GM19193 (cell line): Measurements from ENCODE around the gene HIP1R.

ENCODE experiments used
- POLR2A ChIP-seq: IDR thresholded peaks from 4 replicates; pipeline ENCODE4 v1.6.1; 2011; ENCODE audit not compliant: insufficient read depth, insufficient read length; ENCODE audit errors: extremely low read depth

The HIP1R gene

GRCh38 chr12:122834921-122835749 is at the start of gene HIP1R:
TSS of gene HIP1R (plus strand) at chr12:122835457. CDS start at chr12:122835551, 94 bp downstream.
- TF ChIP-seq POLR2A, result peak; percentile 46

GRCh38 chr12:122785503-122785902 is 49.8 kb upstream of the HIP1R start:
- no peak for TF ChIP-seq POLR2A

GRCh38 chr12:122788387-122788786 is 46.9 kb upstream of the HIP1R start:
- TF ChIP-seq POLR2A, result no peak

GRCh38 chr12:122789637-122790036 is 45.6 kb upstream of the HIP1R start:
- no peak for TF ChIP-seq POLR2A

- no peak for TF ChIP-seq POLR2A
These were observed 44.7 kb upstream of the HIP1R start for GRCh38 chr12:122790393-122791075.

- TF ChIP-seq POLR2A, result no peak
These were observed 41.6 kb upstream of the HIP1R start for GRCh38 chr12:122793685-122794106.

GRCh38 chr12:122795807-122796206 is 39.5 kb upstream of the HIP1R start:
- no peak for TF ChIP-seq POLR2A

- TF ChIP-seq POLR2A, result no peak
These were observed 35.5 kb upstream of the HIP1R start for GRCh38 chr12:122799641-122800243.

GRCh38 chr12:122803937-122804336 is 31.3 kb upstream of the HIP1R start:
- TF ChIP-seq POLR2A, result no peak

- no peak for TF ChIP-seq POLR2A
These were observed 27.6 kb upstream of the HIP1R start for GRCh38 chr12:122807651-122808050.

- TF ChIP-seq POLR2A, result no peak
These were observed 23.5 kb upstream of the HIP1R start for GRCh38 chr12:122811777-122812176.

GRCh38 chr12:122813310-122813713 is 21.9 kb upstream of the HIP1R start:
- no peak for TF ChIP-seq POLR2A

GRCh38 chr12:122819209-122819785 is 16.0 kb upstream of the HIP1R start:
- TF ChIP-seq POLR2A, result no peak

GRCh38 chr12:122820138-122820537 is 15.1 kb upstream of the HIP1R start:
- no peak for TF ChIP-seq POLR2A

- peak; percentile 43 for TF ChIP-seq POLR2A
These were observed 14.4 kb upstream of the HIP1R start for GRCh38 chr12:122820838-122821271.
